HepG2 (cell line): ENCODE measurements around the gene ST14.
A peak's percentile ranks its signal among the peaks of the same experiment; 100 is the strongest.

Experiments used
- ARNT ChIP-seq: fragments of 450-650 bp; IDR thresholded peaks from 2 replicates; pipeline ENCODE4 v1.6.1; 2017
- EP300 ChIP-seq, 3 experiments: sonication (generic) in 1 of 3; formaldehyde crosslinking in 1 of 3; IDR thresholded peaks; 2 replicates each; pipeline versions ENCODE4 v1.5.1 to v1.6.1; 2011 to 2020; ENCODE audit warnings: low read depth in 2 of 3, low read length in 2 of 3, borderline replicate concordance in 1 of 3, improper control_type of control experiment in 1 of 3, mild to moderate bottlenecking in 1 of 3, missing genetic modification reagents in 1 of 3, moderate library complexity in 1 of 3
- HNF4A ChIP-seq: sonication (generic); formaldehyde crosslinking; IDR thresholded peaks from 2 replicates; pipeline ENCODE4 v1.4.0; 2020; ENCODE audit warnings: missing genetic modification reagents
- NFRKB ChIP-seq: fragments of 450-650 bp; IDR thresholded peaks from 2 replicates; pipeline ENCODE4 v1.6.1; 2017
- PHF20 ChIP-seq: sonication (generic); formaldehyde crosslinking; IDR thresholded peaks from 2 replicates; pipeline ENCODE4 v1.5.0; 2020; ENCODE audit warnings: mild to moderate bottlenecking, missing genetic modification reagents
- POLR2AphosphoS5 ChIP-seq: IDR thresholded peaks from 2 replicates; pipeline ENCODE4 v1.6.1; 2012; ENCODE audit warnings: low read depth, low read length
- YEATS4 ChIP-seq: sonication (generic); formaldehyde crosslinking; IDR thresholded peaks from 2 replicates; pipeline ENCODE4 v1.4.0; 2020; ENCODE audit warnings: missing genetic modification reagents, borderline replicate concordance
- ZNF510 ChIP-seq: sonication (generic); formaldehyde crosslinking; IDR thresholded peaks from 2 replicates; pipeline ENCODE4 v1.4.0; 2020; ENCODE audit warnings: low read depth, mild to moderate bottlenecking, missing genetic modification reagents
- TF ChIP-seq, protein P1 (sequence below): IDR thresholded peaks from 2 replicates; pipeline ENCODE4 v1.6.1; 2012; ENCODE audit warnings: inconsistent platforms
- TF ChIP-seq, protein P2 (sequence below): sonication (generic); formaldehyde crosslinking; IDR thresholded peaks from 2 replicates; pipeline ENCODE4 v1.5.0; 2020; ENCODE audit warnings: mild to moderate bottlenecking, missing genetic modification reagents, moderate library complexity

DNA sequence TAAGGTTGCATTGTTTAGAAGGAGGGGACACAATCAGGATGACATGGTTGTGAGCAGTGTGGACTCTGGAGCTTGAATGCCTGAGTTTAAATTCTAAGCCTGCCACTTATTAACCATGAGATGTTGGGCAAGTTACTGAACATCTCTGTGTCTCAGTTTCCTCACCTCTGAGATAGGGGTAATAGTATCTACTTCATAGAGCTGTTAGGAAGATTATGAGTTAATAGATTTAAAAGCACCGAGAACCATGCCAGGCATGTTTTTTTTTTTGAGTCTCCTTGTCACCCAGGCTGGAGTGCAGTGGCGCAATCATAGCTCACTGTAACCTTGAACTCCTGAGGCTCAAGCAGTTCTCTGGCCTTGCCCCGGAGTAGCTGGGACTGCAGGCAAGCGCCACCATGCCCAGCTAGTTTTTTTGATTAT is 33.3 kb downstream of the ST14 start:
- no peak for TF ChIP-seq NFRKB
- TF ChIP-seq ZNF510 (CRISPR knock-in tag): no peak
- no peak for TF ChIP-seq ARNT
- TF ChIP-seq, protein P1, sequence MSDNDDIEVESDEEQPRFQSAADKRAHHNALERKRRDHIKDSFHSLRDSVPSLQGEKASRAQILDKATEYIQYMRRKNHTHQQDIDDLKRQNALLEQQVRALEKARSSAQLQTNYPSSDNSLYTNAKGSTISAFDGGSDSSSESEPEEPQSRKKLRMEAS: no peak
- TF ChIP-seq, protein P2, sequence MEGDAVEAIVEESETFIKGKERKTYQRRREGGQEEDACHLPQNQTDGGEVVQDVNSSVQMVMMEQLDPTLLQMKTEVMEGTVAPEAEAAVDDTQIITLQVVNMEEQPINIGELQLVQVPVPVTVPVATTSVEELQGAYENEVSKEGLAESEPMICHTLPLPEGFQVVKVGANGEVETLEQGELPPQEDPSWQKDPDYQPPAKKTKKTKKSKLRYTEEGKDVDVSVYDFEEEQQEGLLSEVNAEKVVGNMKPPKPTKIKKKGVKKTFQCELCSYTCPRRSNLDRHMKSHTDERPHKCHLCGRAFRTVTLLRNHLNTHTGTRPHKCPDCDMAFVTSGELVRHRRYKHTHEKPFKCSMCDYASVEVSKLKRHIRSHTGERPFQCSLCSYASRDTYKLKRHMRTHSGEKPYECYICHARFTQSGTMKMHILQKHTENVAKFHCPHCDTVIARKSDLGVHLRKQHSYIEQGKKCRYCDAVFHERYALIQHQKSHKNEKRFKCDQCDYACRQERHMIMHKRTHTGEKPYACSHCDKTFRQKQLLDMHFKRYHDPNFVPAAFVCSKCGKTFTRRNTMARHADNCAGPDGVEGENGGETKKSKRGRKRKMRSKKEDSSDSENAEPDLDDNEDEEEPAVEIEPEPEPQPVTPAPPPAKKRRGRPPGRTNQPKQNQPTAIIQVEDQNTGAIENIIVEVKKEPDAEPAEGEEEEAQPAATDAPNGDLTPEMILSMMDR: peak; percentile 24; the same call in 1 of the 2 replicates
- no peak for TF ChIP-seq PHF20 (CRISPR knock-in tag)
- no peak for TF ChIP-seq YEATS4 (CRISPR knock-in tag)
- TF ChIP-seq EP300 (IDR thresholded peaks at IDR 0.05; ENCODE audit: low read depth in 2 of 2, low read length in 2 of 2): 0 out of 4 replicates have a peak, but pooled peaks of 1 of the 2 experiments have one; percentile 5
- no peak for TF ChIP-seq EP300 (CRISPR knock-in tag; IDR thresholded peaks at IDR 0.05; ENCODE audit: borderline replicate concordance)
- no peak for TF ChIP-seq POLR2AphosphoS5
- TF ChIP-seq HNF4A (CRISPR knock-in tag): peak; percentile 68
